SK-N-SH treated with all-trans-retinoic acid at 6 μM for 48 hours (cell line): ENCODE measurements around the gene NNAT.

Experiments used
- ATAC-seq: fragments of 200-7000 bp; cut with Tn5 transposase; 3 replicates; pipeline ENCODE4 v1.9.1; 2020; ENCODE audit warnings: mild to moderate bottlenecking, moderate library complexity
- ARNTL ChIP-seq: fragments of 450-650 bp; formaldehyde crosslinking; IDR thresholded peaks from 2 replicates; pipeline ENCODE4 v1.5.0; 2020; ENCODE audit warnings: low read depth, mild to moderate bottlenecking, moderate library complexity, borderline replicate concordance
- BACH2 ChIP-seq: fragments of 250-450 bp; sonication (Bioruptor Pico); IDR thresholded peaks from 2 replicates; pipeline ENCODE4 v1.9.0; 2021; ENCODE audit warnings: mild to moderate bottlenecking, borderline replicate concordance
- CSDC2 ChIP-seq: fragments of 250-450 bp; sonication (Bioruptor Pico); IDR thresholded peaks from 2 replicates; pipeline ENCODE4 v1.5.0; 2020; ENCODE audit warnings: mild to moderate bottlenecking, moderate library complexity
- ESRRG ChIP-seq: fragments of 250-450 bp; sonication (Bioruptor Pico); IDR thresholded peaks from 2 replicates; pipeline ENCODE4 v1.6.1; 2021; ENCODE audit warnings: mild to moderate bottlenecking
- GLIS3 ChIP-seq: fragments of 250-450 bp; sonication (Bioruptor Pico); IDR thresholded peaks from 2 replicates; pipeline ENCODE4 v1.5.0; 2020; ENCODE audit warnings: mild to moderate bottlenecking, moderate library complexity
- ISL1 ChIP-seq: fragments of 250-450 bp; sonication (Bioruptor Pico); IDR thresholded peaks from 2 replicates; pipeline ENCODE4 v2.1.2; 2022; ENCODE audit warnings: mild to moderate bottlenecking, moderate library complexity
- OSR1 ChIP-seq: fragments of 250-450 bp; sonication (Bioruptor Pico); IDR thresholded peaks from 2 replicates; pipeline ENCODE4 v1.8.0; 2022; ENCODE audit warnings: moderate library complexity, mild to moderate bottlenecking, inconsistent platforms
- PPARA ChIP-seq: fragments of 250-450 bp; sonication (Bioruptor Pico); IDR thresholded peaks from 2 replicates; pipeline ENCODE4 v1.5.0; 2020; ENCODE audit warnings: mild to moderate bottlenecking, borderline replicate concordance
- RARB ChIP-seq: fragments of 250-450 bp; sonication (Bioruptor Pico); IDR thresholded peaks from 2 replicates; pipeline ENCODE4 v1.8.0; 2021; ENCODE audit warnings: mild to moderate bottlenecking, moderate library complexity
- SNAI2 ChIP-seq: fragments of 250-450 bp; sonication (Bioruptor Pico); IDR thresholded peaks from 2 replicates; pipeline ENCODE4 v1.5.0; 2020; ENCODE audit warnings: mild to moderate bottlenecking, moderate library complexity
- TCF4 ChIP-seq: fragments of 250-450 bp; sonication (Bioruptor Pico); IDR thresholded peaks from 2 replicates; pipeline ENCODE4 v1.8.0; 2021; ENCODE audit warnings: mild to moderate bottlenecking, moderate library complexity, borderline replicate concordance
- TOX ChIP-seq: fragments of 250-450 bp; sonication (Bioruptor Pico); IDR thresholded peaks from 2 replicates; pipeline ENCODE4 v1.8.0; 2021; ENCODE audit warnings: mild to moderate bottlenecking, moderate library complexity, borderline replicate concordance
- ZC3H10 ChIP-seq: fragments of 250-450 bp; sonication (Bioruptor Pico); IDR thresholded peaks from 2 replicates; pipeline ENCODE4 v1.5.1; 2021; ENCODE audit warnings: mild to moderate bottlenecking, moderate library complexity
- ZFP3 ChIP-seq: fragments of 250-450 bp; sonication (Bioruptor Pico); IDR thresholded peaks from 2 replicates; pipeline ENCODE4 v1.5.0; 2020; ENCODE audit warnings: mild to moderate bottlenecking, moderate library complexity
- ZNF565 ChIP-seq: fragments of 450-650 bp; formaldehyde crosslinking; conservative IDR thresholded peaks from 2 replicates; pipeline ENCODE4 v1.5.0; 2020; ENCODE audit warnings: low read depth, mild to moderate bottlenecking, moderate library complexity
- ZNF70 ChIP-seq: fragments of 450-650 bp; formaldehyde crosslinking; IDR thresholded peaks from 2 replicates; pipeline ENCODE4 v1.5.0; 2020; ENCODE audit warnings: mild to moderate bottlenecking, moderate library complexity
- ZNF8 ChIP-seq: fragments of 450-650 bp; formaldehyde crosslinking; IDR thresholded peaks from 2 replicates; pipeline ENCODE4 v1.5.0; 2020; ENCODE audit warnings: mild to moderate bottlenecking, moderate library complexity
- TF ChIP-seq, protein P1 (sequence below): fragments of 250-450 bp; sonication (Bioruptor Pico); IDR thresholded peaks from 2 replicates; pipeline ENCODE4 v1.5.1; 2021; ENCODE audit warnings: mild to moderate bottlenecking, moderate library complexity
- TF ChIP-seq, protein P2 (sequence below): fragments of 250-450 bp; sonication (Bioruptor Pico); IDR thresholded peaks from 2 replicates; pipeline ENCODE4 v1.5.1; 2020; ENCODE audit warnings: low read depth, mild to moderate bottlenecking, moderate library complexity
- TF ChIP-seq, protein P3 (sequence below): fragments of 250-450 bp; sonication (Bioruptor Pico); IDR thresholded peaks from 2 replicates; pipeline ENCODE4 v1.5.0; 2020; ENCODE audit warnings: mild to moderate bottlenecking, moderate library complexity
- TF ChIP-seq, protein P4 (sequence below): fragments of 250-450 bp; sonication (Bioruptor Pico); IDR thresholded peaks from 2 replicates; pipeline ENCODE4 v1.8.0; 2021; ENCODE audit warnings: low read depth, mild to moderate bottlenecking, moderate library complexity, borderline replicate concordance
- TF ChIP-seq, protein P5 (sequence below): fragments of 250-450 bp; sonication (Bioruptor Pico); IDR thresholded peaks from 2 replicates; pipeline ENCODE4 v1.8.0; 2020; ENCODE audit warnings: mild to moderate bottlenecking, moderate library complexity, borderline replicate concordance

The NNAT gene

DNA sequence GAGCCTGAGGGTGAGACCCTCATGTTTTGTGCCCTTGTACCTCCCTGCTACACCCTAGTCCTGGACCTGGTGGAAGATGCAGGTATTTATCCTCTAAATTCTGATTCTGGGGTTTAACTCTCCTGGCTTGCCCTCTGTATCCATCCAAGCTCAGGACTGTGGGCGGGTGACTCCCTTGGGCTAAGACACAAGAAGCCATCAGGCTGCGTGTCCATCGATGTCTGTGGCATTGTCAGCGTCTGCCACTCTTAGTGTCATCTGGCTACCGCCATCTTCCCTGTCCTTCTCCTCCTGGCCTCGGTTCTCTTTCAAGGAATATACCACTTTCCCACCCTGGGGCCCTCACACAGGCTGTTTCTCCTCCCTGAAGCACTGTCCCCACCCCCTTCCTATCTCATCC, 35.5 kb downstream of the NNAT start (continued):
- TF ChIP-seq, protein P1, sequence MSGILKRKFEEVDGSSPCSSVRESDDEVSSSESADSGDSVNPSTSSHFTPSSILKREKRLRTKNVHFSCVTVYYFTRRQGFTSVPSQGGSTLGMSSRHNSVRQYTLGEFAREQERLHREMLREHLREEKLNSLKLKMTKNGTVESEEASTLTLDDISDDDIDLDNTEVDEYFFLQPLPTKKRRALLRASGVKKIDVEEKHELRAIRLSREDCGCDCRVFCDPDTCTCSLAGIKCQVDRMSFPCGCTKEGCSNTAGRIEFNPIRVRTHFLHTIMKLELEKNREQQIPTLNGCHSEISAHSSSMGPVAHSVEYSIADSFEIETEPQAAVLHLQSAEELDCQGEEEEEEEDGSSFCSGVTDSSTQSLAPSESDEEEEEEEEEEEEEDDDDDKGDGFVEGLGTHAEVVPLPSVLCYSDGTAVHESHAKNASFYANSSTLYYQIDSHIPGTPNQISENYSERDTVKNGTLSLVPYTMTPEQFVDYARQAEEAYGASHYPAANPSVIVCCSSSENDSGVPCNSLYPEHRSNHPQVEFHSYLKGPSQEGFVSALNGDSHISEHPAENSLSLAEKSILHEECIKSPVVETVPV (CRISPR knock-in tag) = no peak
- no peak for TF ChIP-seq ZNF8 (CRISPR knock-in tag)
- no peak for TF ChIP-seq ZNF565

DNA sequence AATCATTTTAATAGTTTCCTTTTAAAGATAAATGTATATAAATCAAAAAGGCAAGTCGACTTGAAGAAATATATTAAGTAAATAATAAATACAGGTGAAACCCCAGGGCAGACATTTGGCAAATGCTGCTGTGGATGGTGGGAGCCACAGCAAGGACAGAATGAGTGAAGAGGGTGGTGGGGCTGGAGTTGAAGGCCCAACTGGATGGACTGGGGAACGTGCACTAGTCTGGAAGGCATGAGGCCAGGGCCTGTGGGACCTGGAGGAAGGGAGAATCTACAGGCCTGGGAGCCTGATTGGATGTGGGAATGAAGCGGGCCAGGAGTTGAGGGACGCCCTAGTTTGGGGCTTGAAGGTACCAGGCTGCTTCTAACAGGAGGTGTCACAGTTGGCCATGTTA, 37.3 kb downstream of the NNAT start:
- TF ChIP-seq TOX (CRISPR knock-in tag) = no peak
- TF ChIP-seq ARNTL = no peak
- no peak for TF ChIP-seq ESRRG (CRISPR knock-in tag)
- TF ChIP-seq, protein P2, sequence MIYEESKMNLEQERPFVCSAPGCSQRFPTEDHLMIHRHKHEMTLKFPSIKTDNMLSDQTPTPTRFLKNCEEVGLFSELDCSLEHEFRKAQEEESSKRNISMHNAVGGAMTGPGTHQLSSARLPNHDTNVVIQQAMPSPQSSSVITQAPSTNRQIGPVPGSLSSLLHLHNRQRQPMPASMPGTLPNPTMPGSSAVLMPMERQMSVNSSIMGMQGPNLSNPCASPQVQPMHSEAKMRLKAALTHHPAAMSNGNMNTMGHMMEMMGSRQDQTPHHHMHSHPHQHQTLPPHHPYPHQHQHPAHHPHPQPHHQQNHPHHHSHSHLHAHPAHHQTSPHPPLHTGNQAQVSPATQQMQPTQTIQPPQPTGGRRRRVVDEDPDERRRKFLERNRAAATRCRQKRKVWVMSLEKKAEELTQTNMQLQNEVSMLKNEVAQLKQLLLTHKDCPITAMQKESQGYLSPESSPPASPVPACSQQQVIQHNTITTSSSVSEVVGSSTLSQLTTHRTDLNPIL (CRISPR knock-in tag) = no peak
- TF ChIP-seq ZNF565 = no peak
- no peak for TF ChIP-seq RARB (CRISPR knock-in tag)
- TF ChIP-seq, protein P3, sequence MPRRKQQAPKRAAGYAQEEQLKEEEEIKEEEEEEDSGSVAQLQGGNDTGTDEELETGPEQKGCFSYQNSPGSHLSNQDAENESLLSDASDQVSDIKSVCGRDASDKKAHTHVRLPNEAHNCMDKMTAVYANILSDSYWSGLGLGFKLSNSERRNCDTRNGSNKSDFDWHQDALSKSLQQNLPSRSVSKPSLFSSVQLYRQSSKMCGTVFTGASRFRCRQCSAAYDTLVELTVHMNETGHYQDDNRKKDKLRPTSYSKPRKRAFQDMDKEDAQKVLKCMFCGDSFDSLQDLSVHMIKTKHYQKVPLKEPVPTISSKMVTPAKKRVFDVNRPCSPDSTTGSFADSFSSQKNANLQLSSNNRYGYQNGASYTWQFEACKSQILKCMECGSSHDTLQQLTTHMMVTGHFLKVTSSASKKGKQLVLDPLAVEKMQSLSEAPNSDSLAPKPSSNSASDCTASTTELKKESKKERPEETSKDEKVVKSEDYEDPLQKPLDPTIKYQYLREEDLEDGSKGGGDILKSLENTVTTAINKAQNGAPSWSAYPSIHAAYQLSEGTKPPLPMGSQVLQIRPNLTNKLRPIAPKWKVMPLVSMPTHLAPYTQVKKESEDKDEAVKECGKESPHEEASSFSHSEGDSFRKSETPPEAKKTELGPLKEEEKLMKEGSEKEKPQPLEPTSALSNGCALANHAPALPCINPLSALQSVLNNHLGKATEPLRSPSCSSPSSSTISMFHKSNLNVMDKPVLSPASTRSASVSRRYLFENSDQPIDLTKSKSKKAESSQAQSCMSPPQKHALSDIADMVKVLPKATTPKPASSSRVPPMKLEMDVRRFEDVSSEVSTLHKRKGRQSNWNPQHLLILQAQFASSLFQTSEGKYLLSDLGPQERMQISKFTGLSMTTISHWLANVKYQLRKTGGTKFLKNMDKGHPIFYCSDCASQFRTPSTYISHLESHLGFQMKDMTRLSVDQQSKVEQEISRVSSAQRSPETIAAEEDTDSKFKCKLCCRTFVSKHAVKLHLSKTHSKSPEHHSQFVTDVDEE (CRISPR knock-in tag) = no peak
- TF ChIP-seq, protein P4, sequence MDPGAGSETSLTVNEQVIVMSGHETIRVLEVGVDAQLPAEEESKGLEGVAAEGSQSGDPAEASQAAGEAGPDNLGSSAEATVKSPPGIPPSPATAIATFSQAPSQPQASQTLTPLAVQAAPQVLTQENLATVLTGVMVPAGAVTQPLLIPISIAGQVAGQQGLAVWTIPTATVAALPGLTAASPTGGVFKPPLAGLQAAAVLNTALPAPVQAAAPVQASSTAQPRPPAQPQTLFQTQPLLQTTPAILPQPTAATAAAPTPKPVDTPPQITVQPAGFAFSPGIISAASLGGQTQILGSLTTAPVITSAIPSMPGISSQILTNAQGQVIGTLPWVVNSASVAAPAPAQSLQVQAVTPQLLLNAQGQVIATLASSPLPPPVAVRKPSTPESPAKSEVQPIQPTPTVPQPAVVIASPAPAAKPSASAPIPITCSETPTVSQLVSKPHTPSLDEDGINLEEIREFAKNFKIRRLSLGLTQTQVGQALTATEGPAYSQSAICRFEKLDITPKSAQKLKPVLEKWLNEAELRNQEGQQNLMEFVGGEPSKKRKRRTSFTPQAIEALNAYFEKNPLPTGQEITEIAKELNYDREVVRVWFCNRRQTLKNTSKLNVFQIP = no peak
- no peak for TF ChIP-seq OSR1 (CRISPR knock-in tag)
- TF ChIP-seq SNAI2 = no peak
- no peak for TF ChIP-seq ZNF8 (CRISPR knock-in tag)
- TF ChIP-seq ZC3H10 (CRISPR knock-in tag) = no peak
- no peak for TF ChIP-seq PPARA (CRISPR knock-in tag)
- no peak for TF ChIP-seq GLIS3 (CRISPR knock-in tag)
- no peak for TF ChIP-seq ZNF70
- no peak for TF ChIP-seq CSDC2 (CRISPR knock-in tag)
- no peak for TF ChIP-seq TCF4 (CRISPR knock-in tag)
- TF ChIP-seq, all 23 proteins: peak for 0
- no peak for ATAC-seq

DNA sequence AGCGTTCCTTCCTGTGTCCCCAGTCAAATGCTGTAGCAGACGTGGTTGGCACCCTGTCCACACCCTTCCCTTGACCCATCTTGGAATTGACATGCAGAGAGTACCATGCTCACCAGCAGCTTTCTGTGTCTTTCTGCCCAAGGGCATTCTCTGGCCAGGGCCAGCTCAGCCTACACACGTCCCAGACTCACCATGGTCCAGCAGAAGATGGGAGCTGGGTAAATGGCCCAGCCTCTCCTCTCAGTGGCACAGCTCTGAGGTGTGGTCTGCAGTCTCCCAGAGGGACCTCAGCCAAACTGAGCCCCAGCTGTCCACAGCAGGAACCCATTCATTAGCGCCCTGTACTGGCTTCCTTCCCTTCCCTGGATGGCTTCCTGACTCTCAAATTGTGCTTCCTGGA, 37.7 kb downstream of the NNAT start:
- TF ChIP-seq BACH2 (CRISPR knock-in tag) (no peak), ZNF565 (no peak), ISL1 (no peak), GLIS3 (CRISPR knock-in tag) (no peak), ESRRG (CRISPR knock-in tag) (no peak), OSR1 (CRISPR knock-in tag) (no peak), ZFP3 (CRISPR knock-in tag) (no peak), ZNF70 (no peak), CSDC2 (CRISPR knock-in tag) (no peak), ZC3H10 (CRISPR knock-in tag) (no peak), ZNF8 (CRISPR knock-in tag) (no peak)
- TF ChIP-seq, protein P1 (CRISPR knock-in tag) = no peak
- TF ChIP-seq, protein P4 = no peak
- TF ChIP-seq, protein P3 (CRISPR knock-in tag) = no peak
- TF ChIP-seq, protein P5, sequence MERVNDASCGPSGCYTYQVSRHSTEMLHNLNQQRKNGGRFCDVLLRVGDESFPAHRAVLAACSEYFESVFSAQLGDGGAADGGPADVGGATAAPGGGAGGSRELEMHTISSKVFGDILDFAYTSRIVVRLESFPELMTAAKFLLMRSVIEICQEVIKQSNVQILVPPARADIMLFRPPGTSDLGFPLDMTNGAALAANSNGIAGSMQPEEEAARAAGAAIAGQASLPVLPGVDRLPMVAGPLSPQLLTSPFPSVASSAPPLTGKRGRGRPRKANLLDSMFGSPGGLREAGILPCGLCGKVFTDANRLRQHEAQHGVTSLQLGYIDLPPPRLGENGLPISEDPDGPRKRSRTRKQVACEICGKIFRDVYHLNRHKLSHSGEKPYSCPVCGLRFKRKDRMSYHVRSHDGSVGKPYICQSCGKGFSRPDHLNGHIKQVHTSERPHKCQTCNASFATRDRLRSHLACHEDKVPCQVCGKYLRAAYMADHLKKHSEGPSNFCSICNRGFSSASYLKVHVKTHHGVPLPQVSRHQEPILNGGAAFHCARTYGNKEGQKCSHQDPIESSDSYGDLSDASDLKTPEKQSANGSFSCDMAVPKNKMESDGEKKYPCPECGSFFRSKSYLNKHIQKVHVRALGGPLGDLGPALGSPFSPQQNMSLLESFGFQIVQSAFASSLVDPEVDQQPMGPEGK (CRISPR knock-in tag) = no peak
- no peak for ATAC-seq
